Heart left ventricle (tissue), 16 donors: ENCODE measurements around the gene RPS14. TPM values are rescaled to one million over a fixed set of nuclear protein-coding genes. Genes with fewer than 3 reads are reported as not detected.

Source experiments
- ATAC-seq, 4 donors: fragments of 200-7000 bp; cut with Tn5 transposase; one replicate each; pipeline ENCODE4 v1.9.1; 2020 to 2022; ENCODE audit warnings: moderate library complexity in 4 of 4, mild to moderate bottlenecking in 3 of 4, moderate number of reproducible peaks in 1 of 4
- DNase-seq, 5 donors: peaks; one replicate each; pipeline ENCODE4 v3.0.0-alpha.2; 2020
- H3K27ac ChIP-seq, 12 donors: fragments of 200-600 bp; sonication (generic) in 4 of 12; one replicate each; pipeline versions ENCODE4 v1.5.0 to v1.8.0; 2016 to 2022; ENCODE audit warnings: mild to moderate bottlenecking in 2 of 12
- H3K27me3 ChIP-seq, 9 donors: fragments of 200-600 bp; sonication (generic) in 2 of 9; one replicate each; pipeline versions ENCODE4 v1.5.1 to v1.8.0; 2016 to 2022; ENCODE audit warnings: mild to moderate bottlenecking in 3 of 9
- H3K36me3 ChIP-seq, 9 donors: fragments of 200-600 bp; sonication (generic) in 2 of 9; one replicate each; pipeline versions ENCODE4 v1.5.0 to v1.8.0; 2018 to 2022; ENCODE audit warnings: mild to moderate bottlenecking in 2 of 9
- H3K4me1 ChIP-seq, 12 donors: fragments of 200-600 bp; sonication (generic) in 4 of 12; one replicate each; pipeline versions ENCODE4 v1.5.0 to v1.8.0; 2016 to 2022; ENCODE audit warnings: mild to moderate bottlenecking in 3 of 12
- H3K4me3 ChIP-seq, 12 donors: fragments of 200-600 bp; sonication (generic) in 4 of 12; one replicate each; pipeline versions ENCODE4 v1.5.0 to v1.8.0; 2017 to 2022; ENCODE audit warnings: mild to moderate bottlenecking in 9 of 12, moderate library complexity in 4 of 12
- H3K9me3 ChIP-seq, 12 donors: fragments of 200-600 bp; sonication (generic) in 4 of 12; one replicate each; pipeline versions ENCODE4 v1.5.0 to v1.8.0; 2016 to 2022; ENCODE audit warnings: mild to moderate bottlenecking in 1 of 12
- CTCF ChIP-seq, 12 donors: fragments of 200-600 bp; sonication (generic) in 4 of 12; IDR thresholded peaks; one replicate each; pipeline versions ENCODE4 v1.5.0 to v1.8.0; 2018 to 2022; ENCODE audit warnings: antibody characterized with exemption in 12 of 12, mild to moderate bottlenecking in 5 of 12
- POLR2A ChIP-seq, 2 donors: fragments of 450-650 bp; IDR thresholded peaks; one replicate each; pipeline ENCODE4 v1.6.1; 2017; ENCODE audit warnings: antibody characterized with exemption in 2 of 2, mild to moderate bottlenecking in 2 of 2, moderate library complexity in 2 of 2
- WGBS, 4 donors: extraction: QIAGEN DNeasy Blood & Tissue Kit in 2 of 4; methylation state at CpG; one replicate each; pipeline versions ENCODE4 v1.1.5 to v1.1.7; 2013 to 2018; 5-methylcytosine and 5-hydroxymethylcytosine counted together
- intact Hi-C, 10 donors: fragments of 100-400 bp; cut with DNase I; formaldehyde crosslinking; loops; one replicate each; pipeline versions ENCODE4 v1.11.1 to v1.14.2; 2022
- polyA plus RNA-seq, 2 donors: library from polyadenylated mRNA; stranded (reverse); fragments of 200-250 nt; gene quantifications; one replicate each; pipeline ENCODE4 v1.2.3, GENCODE V29; 2013
- total RNA-seq, 9 donors: library from RNA; depleted of rRNA in 2 of 9; stranded (reverse); fragments of >200 nt in 2 of 9; fragmentation: NEBNext Ultra II Directional in 3 of 9; extraction: Animal tissue kit (Norgen Biotek cat#: 25700) in 3 of 9; gene quantifications; one replicate each; pipeline versions ENCODE4 v1.1.0 to v1.2.4, GENCODE V29; 2016 to 2023
- donor health status: ischemic (EF 13 %, LVEDD 7.1; RV severe dilation, severe dysfunction).
- donor health status: healthy with polysubstance abuse.
- donor health status: DM: no; HTN: yes; CAD: no.
- donor health status: DM: no; HTN: no; CAD: no.
- donor health status: ischemic (EF 25% LVEDD 6.9; RV normal size, moderate dysfunction).
- donor health status: ischemic (EF 25% LVEDD 5.7; RV mildly dilated, moderate dysfunction).
- donor health status: healthy.
- donor health status: DM: yes; HTN: yes; CAD: no.
- donor health status: ischemic (EF 35%, LVEDD 5.7; RV mildly dilated, moderate dysfunction).
- donor health status: nonischemic (EF 11% LVEDD 7.7; RV severe dilation, severe dysfunction).
- donor health status: DM: yes; HTN: yes; CAD: no.
- donor health status: PGD.
- donor health status: ischemic (EF 29% LVEDD 5.4; RV normal size, mild dysfunction).
- donor health status: nonischemic (EF 23%, LVEDD 6.1; RV moderate dilation, normal function).

Gene RPS14
- total and polyA plus RNA-seq, 11 donors, result 1,031 to 3,474 (median 1,358) TPM

DNA sequence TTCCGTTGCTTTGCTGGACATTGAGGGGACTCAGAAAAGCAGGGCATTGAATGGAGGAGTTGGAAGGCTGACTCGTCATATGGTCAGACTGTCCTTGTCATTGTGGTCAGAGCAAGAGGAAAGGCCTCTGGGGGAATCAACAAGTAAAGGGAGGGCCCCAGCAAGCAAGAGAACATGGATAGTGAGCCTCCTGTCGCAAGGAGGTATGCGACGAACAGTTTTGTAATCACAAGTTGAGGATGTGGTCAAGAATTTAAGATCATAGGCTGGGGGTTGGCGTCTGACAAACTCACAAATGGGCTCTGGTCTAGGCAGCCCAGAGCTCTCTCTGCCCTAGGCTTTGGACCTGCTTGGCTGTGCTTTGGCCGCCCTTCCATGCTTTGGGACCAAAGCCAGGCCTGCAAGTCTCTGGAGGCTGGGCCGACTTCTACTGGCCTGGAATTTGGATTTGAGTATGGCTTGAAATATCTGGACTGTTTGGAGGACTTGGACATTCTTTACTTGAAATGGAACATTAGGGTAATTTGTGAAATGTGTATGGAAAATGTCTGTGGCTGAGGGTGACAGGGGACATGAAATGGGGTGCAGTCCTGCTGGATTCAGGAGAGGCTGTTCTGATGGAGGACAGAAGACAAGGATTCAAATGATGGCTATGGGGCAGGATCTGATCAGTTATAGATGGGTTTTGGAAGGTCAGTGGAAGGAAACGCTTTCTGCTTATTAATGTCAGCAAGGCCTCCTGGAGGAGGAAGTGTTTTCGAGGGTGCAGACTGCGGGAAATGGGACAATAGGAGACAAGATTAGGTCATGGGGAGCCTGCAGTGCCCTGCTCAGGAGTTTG, 39.2 kb upstream of the RPS14 start:
- H3K4me3 ChIP-seq, result peak overlapping the region in 9 of 12 donors; percentile 4 to 100 (median 93)
- no peaks in the 10 kb centered on the region for H3K27me3 ChIP-seq
- ATAC-seq (peak; percentile 64 to 66 (median 66)), DNase-seq (peak; percentile 80 to 87 (median 83))
- H3K27ac ChIP-seq, result peak overlapping the region; percentile 94 to 100 (median 97)
- no peaks in the 10 kb centered on the region for H3K9me3 ChIP-seq
- intact Hi-C loops, result loop anchor here in 8 of 10 donors (2.0 to 10.0 kb wide), 5 partner anchors 34 to 56 kb away; no protein-coding TSS in a partner anchor
- H3K4me1 ChIP-seq, result peaks cover 34 to 77% (median 68%) of the 10 kb centered on the region in 12 donors
- 5 to 15% (median 8%) methylated on average over 11 of the region's 11 CpGs for WGBS, 4 donors
- TF ChIP-seq CTCF (IDR thresholded peaks at IDR 0.05) (no peak), POLR2A (IDR thresholded peaks at IDR 0.05) (no peak)
- peaks cover 0 to 9% (median 3%) of the 10 kb centered on the region in 9 donors for H3K36me3 ChIP-seq

GRCh38 chr5:150487199-150488061, 37.9 kb upstream of the RPS14 start:
- intact Hi-C loops, result loop anchor here in 9 of 10 donors (2.0 to 10.0 kb wide), 5 partner anchors 35 to 57 kb away; no protein-coding TSS in a partner anchor
- Histone ChIP-seq H3K27me3 (no peaks in the 10 kb centered on the region), H3K4me1 (peaks cover 34 to 68% (median 60%) of the 10 kb centered on the region in 12 donors), H3K4me3 (peak overlapping the region; percentile 70 to 100 (median 97)), H3K27ac (peak overlapping the region; percentile 94 to 100 (median 97)), H3K36me3 (peaks cover 0 to 9% (median 0%) of the 10 kb centered on the region in 9 donors), H3K9me3 (no peaks in the 10 kb centered on the region)
- peak in 3 of 5 donors; percentile 46 to 70 (median 60) for DNase-seq
- TF ChIP-seq CTCF (IDR thresholded peaks at IDR 0.05) (peak in 7 of 12 donors; percentile 15 to 50 (median 27)), POLR2A (IDR thresholded peaks at IDR 0.05) (no peak)
- WGBS, 4 donors, result 28 to 35% (median 29%) methylated on average over 10 of the region's 10 CpGs
- ATAC-seq, result peak; percentile 23 to 53 (median 32)

- Histone ChIP-seq H3K36me3 (peaks cover 0 to 7% (median 0%) of the 10 kb centered on the region in 9 donors), H3K4me3 (peak overlapping the region; percentile 70 to 100 (median 97)), H3K9me3 (no peaks in the 10 kb centered on the region), H3K27me3 (no peaks in the 10 kb centered on the region), H3K27ac (peak overlapping the region; percentile 94 to 100 (median 97)), H3K4me1 (peaks cover 30 to 60% (median 52%) of the 10 kb centered on the region in 12 donors)
- TF ChIP-seq POLR2A (IDR thresholded peaks at IDR 0.05) (no peak), CTCF (IDR thresholded peaks at IDR 0.05) (peak in 2 of 12 donors; percentile 27 to 29)
- intact Hi-C loops, result loop anchor here in 9 of 10 donors (2.0 to 10.0 kb wide), 5 partner anchors 34 to 58 kb away; no protein-coding TSS in a partner anchor
- DNase-seq (peak; percentile 71 to 77 (median 75)), ATAC-seq (peak; percentile 17 to 46 (median 22))
- WGBS, 4 donors, result 1 to 4% (median 1%) methylated on average over 7 to 60 of the region's 60 CpGs
These were observed 37.1 kb upstream of the RPS14 start for GRCh38 chr5:150486402-150487198.
